ENCODE measurements around the gene DPT. TPM values are rescaled to one million over a fixed set of nuclear protein-coding genes. Genes with fewer than 3 reads are reported as not detected.

The DPT gene
- total RNA-seq (ENCODE audit: low replicate concordance) = under 0.01 and 5.5 TPM in 2 replicates

DNA sequence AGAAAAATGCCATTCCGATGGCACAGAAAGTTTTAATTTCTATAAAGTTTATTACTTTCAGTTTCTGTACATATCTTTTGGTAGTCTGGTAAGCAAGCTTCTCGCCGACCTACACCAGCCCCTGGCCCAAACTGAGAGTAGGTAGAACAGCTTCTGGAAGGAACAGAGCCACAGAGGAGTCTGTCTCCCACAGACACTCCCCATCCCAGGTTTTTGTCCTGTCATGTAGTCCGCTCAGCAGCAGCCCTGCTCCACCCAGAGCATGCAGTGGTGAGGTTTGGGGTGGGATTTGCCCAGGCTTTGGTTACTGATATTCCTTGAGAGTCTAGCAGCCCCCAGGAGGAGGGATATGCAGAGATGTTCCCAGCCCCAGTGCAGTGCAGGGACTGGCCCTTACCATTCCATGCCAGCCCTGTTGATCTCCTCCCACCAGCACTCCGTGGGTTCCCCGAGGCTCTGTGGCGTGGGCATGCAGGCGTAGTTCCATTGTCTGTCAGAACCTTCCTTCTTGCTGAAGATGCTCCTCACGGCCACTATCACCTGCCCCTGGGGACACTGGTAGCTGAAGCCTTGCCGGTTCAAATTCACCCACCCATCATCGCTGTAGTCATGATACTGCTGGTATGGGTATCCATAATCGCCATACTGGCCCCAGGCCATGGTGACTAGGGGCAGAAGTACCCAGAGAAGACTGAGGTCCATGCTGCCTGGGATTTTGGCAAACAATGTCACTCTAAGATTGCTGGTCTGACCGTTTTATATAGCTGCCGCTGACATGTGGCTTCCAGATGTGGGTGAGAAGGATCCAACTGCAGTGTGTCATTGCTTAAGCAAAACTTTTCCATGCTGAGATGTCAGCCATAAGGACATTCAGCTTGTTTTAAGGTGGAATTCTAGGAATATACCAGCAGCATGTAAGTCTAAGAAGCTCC, at the start of gene DPT:
Gene DPT, minus strand, starts transcription at position 734 of the 932 bp plus-strand sequence. Its CDS starts 32 bp downstream, at position 702.

Other genes starting within 250 kb of the DPT start
- not detected in 2 replicates for gene XCL2, start 185.2 kb downstream of the DPT start, total RNA-seq (ENCODE audit: low replicate concordance)
- gene XCL1, start 152.6 kb downstream of the DPT start, total RNA-seq (ENCODE audit: low replicate concordance) = not detected in 2 replicates

Data from smooth muscle cell of the coronary artery (primary cell).